Glomerular visceral epithelial cell (primary cell): ENCODE results near the gene CTAGE9.
"Not testable (repeated sequence)": the region's sequence is repeated elsewhere in the genome, so short reads cannot be mapped to it uniquely, and the experiment has no call there.

Source experiments
- DNase-seq: peaks from one replicate; pipeline ENCODE4 v3.0.0-alpha.2; 2016; ENCODE audit errors: extremely low spot score

CTAGE9 gene

GRCh38 chr6:131729550-131729949 lies 18.7 kb upstream of the CTAGE9 start:
- DNase-seq: no peak

- no peak for DNase-seq
These were observed 17.6 kb upstream of the CTAGE9 start for GRCh38 chr6:131728296-131728939.

- DNase-seq: no peak
These were observed 17.1 kb upstream of the CTAGE9 start for GRCh38 chr6:131727868-131728267.

GRCh38 chr6:131727467-131727866 lies 16.6 kb upstream of the CTAGE9 start:
- no peak for DNase-seq

- DNase-seq: no peak
These were observed 13.3 kb upstream of the CTAGE9 start for GRCh38 chr6:131724114-131724513.

- DNase-seq: peak; percentile 46
These were observed 10.3 kb upstream of the CTAGE9 start for GRCh38 chr6:131721161-131721560.

GRCh38 chr6:131717836-131718542 lies 7.2 kb upstream of the CTAGE9 start:
- no peak for DNase-seq

- not testable (repeated sequence) for DNase-seq
These were observed 4.8 kb upstream of the CTAGE9 start for GRCh38 chr6:131715567-131715966.

GRCh38 chr6:131703905-131704304 lies 6.9 kb downstream of the CTAGE9 start:
- DNase-seq: not testable (repeated sequence)

- DNase-seq: not testable (repeated sequence)
These were observed 10.0 kb downstream of the CTAGE9 start for GRCh38 chr6:131700851-131701250.

- no peak for DNase-seq
These were observed 13.9 kb downstream of the CTAGE9 start for GRCh38 chr6:131696956-131697355.

GRCh38 chr6:131694832-131695426 lies 15.9 kb downstream of the CTAGE9 start:
- peak; percentile 69 for DNase-seq

GRCh38 chr6:131693384-131693783 lies 17.4 kb downstream of the CTAGE9 start:
- DNase-seq: no peak

GRCh38 chr6:131692589-131692988 lies 18.2 kb downstream of the CTAGE9 start:
- no peak for DNase-seq

GRCh38 chr6:131692031-131692430 lies 18.8 kb downstream of the CTAGE9 start:
- DNase-seq: no peak

- no peak for DNase-seq
These were observed 22.5 kb downstream of the CTAGE9 start for GRCh38 chr6:131688286-131688685.

- no peak for DNase-seq
These were observed 23.8 kb downstream of the CTAGE9 start for GRCh38 chr6:131687022-131687421.

- no peak for DNase-seq
These were observed 25.5 kb downstream of the CTAGE9 start for GRCh38 chr6:131685266-131685780.

GRCh38 chr6:131683479-131683878 lies 27.3 kb downstream of the CTAGE9 start:
- DNase-seq: no peak

GRCh38 chr6:131682442-131682841 lies 28.4 kb downstream of the CTAGE9 start:
- no peak for DNase-seq

GRCh38 chr6:131681585-131681984 lies 29.2 kb downstream of the CTAGE9 start:
- DNase-seq: no peak

GRCh38 chr6:131680868-131681267 lies 29.9 kb downstream of the CTAGE9 start:
- DNase-seq: no peak

GRCh38 chr6:131678442-131678841 lies 32.4 kb downstream of the CTAGE9 start:
- DNase-seq: no peak
